ENCODE results near the gene FSTL4.

Gene FSTL4

DNA sequence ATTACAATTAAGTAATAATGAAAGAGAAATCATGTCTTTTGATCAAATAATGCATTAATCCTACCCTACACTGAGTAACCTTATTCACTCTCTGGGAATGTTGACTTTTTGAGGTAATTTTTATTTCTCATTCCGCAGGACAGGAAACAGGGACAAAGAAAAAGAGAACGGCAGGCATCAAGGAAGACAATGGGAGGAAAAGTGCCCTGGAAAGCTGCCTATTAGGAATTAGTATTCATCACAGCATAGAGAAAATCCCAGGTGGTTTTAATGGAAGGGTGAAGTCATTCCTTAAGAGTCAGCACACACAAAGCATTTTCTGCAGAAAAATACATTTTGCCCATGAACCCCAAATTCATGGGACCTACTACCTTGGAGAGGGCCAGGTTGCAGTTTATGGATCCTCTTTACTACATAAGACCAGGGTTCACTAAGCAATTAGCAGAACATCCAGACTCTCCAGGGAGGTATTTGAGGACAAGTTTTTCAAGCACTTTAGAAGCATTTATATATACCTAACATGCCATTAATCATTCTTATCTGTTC, 9.4 kb downstream of the FSTL4 start:
- H3K4me3 ChIP-seq (replicated peaks; ENCODE audit: low read depth, low read length) = no peak overlapping the region
- TF ChIP-seq, protein P1, sequence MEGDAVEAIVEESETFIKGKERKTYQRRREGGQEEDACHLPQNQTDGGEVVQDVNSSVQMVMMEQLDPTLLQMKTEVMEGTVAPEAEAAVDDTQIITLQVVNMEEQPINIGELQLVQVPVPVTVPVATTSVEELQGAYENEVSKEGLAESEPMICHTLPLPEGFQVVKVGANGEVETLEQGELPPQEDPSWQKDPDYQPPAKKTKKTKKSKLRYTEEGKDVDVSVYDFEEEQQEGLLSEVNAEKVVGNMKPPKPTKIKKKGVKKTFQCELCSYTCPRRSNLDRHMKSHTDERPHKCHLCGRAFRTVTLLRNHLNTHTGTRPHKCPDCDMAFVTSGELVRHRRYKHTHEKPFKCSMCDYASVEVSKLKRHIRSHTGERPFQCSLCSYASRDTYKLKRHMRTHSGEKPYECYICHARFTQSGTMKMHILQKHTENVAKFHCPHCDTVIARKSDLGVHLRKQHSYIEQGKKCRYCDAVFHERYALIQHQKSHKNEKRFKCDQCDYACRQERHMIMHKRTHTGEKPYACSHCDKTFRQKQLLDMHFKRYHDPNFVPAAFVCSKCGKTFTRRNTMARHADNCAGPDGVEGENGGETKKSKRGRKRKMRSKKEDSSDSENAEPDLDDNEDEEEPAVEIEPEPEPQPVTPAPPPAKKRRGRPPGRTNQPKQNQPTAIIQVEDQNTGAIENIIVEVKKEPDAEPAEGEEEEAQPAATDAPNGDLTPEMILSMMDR (IDR thresholded peaks at IDR 0.05; ENCODE audit: low read length, missing control alignments) = no peak

DNA sequence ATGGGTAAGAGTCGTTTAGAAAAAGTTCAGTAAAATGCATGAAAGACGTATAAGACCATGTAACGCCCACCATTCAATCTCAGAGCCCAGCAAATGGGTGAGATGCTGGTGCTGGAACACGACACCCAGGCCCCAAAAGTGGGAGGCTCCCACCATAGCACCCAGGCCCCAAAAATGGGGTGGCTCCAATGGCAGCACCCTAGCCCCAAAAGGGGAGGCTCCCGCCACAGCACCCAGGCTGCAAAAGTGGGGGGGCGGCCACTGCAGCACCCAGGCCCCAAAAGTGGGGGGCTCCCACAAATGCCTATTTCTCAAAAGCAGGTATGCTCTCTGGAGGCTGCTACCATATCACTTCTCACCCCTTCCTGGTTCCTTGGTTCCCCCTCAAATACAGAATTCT, 12.7 kb downstream of the FSTL4 start:
- H3K4me3 ChIP-seq (replicated peaks; ENCODE audit: low read depth, low read length) = no peak overlapping the region
- DNase-seq (ENCODE audit: low read depth) = no peak
- TF ChIP-seq, protein P1 (IDR thresholded peaks at IDR 0.05; ENCODE audit: low read length, missing control alignments) = no peak

More for the DNA sequence above, 9.4 kb downstream of the FSTL4 start:
- peak; percentile 7 for DNase-seq (ENCODE audit: low read depth)

- TF ChIP-seq, protein P1 (IDR thresholded peaks at IDR 0.05; ENCODE audit: low read length, missing control alignments) = no peak
- DNase-seq (ENCODE audit: low read depth) = no peak
- H3K4me3 ChIP-seq (replicated peaks; ENCODE audit: low read depth, low read length) = no peak overlapping the region
These were observed 13.3 kb downstream of the FSTL4 start for GRCh38 chr5:133599044-133599443.

DNA sequence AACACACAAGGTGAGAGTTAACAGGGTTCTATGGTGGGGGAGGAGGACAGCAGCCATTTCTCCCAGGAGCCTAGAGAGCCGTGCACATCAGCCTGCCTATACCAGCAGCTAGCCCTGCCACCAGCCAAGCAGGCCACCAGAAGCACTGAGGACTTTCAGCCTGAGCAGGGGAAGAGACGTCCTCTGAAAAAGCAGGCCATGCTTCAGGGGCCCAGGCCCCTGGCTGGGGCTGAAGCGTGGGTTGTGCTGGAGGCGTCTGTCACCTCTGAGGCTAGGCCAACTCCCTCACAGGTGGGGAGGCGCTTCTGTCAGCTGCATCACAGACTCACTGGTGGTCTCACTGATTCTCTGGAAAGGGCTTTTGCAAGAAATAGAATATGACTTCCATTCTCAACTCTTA, 16.3 kb downstream of the FSTL4 start:
- TF ChIP-seq, protein P1 (IDR thresholded peaks at IDR 0.05; ENCODE audit: low read length, missing control alignments) = no peak
- no peak overlapping the region for H3K4me3 ChIP-seq (replicated peaks; ENCODE audit: low read depth, low read length)
- DNase-seq (ENCODE audit: low read depth) = no peak

DNA sequence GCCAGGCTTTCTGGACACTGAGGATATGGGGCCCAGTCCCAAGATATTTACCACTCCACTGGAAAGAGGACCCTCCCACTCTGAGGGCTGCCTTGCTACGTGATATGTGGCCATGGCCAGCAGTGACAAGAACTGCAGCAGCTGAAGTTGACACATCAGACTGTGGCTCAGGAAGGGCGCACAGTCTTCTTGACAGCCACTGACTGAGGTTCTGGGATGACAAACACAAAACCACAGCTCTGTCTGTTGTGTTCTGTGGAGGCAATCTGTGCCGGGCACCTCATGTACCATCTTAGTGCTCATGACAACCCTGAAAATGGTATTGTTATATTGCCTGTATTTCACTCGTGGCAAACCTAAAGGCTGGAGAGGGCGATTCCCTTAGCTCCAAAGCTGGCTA, 16.9 kb downstream of the FSTL4 start:
- TF ChIP-seq, protein P1 (IDR thresholded peaks at IDR 0.05; ENCODE audit: low read length, missing control alignments) = no peak
- no peak for DNase-seq (ENCODE audit: low read depth)
- H3K4me3 ChIP-seq (replicated peaks; ENCODE audit: low read depth, low read length) = no peak overlapping the region

DNA sequence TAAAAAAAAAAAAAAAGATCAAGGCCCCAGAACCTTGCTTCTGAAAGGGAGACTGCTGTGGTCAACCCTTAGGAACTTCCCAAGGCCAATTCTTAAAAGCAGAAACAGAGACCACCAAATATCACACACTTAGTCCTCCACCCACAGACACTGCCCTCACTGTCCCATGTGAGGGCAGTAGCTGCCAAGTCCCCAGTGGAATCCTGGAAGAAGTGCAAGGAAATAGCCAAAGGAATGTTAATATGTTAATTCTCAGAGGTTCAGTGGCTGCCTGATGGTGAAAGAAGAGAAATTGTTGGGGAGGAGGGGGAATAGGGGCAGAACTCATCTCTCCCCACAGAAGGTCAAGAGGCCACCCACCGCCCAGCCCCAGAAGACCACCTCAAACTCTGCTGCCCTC, 23.1 kb downstream of the FSTL4 start:
- no peak for DNase-seq (ENCODE audit: low read depth)
- H3K4me3 ChIP-seq (replicated peaks; ENCODE audit: low read depth, low read length) = no peak overlapping the region
- TF ChIP-seq, protein P1 (IDR thresholded peaks at IDR 0.05; ENCODE audit: low read length, missing control alignments) = no peak

GRCh38 chr5:133582971-133583370, 29.4 kb downstream of the FSTL4 start:
- TF ChIP-seq, protein P1 (IDR thresholded peaks at IDR 0.05; ENCODE audit: low read length, missing control alignments) = no peak
- no peak overlapping the region for H3K4me3 ChIP-seq (replicated peaks; ENCODE audit: low read depth, low read length)

More at GRCh38 chr5:133582971-133583370, 29.4 kb downstream of the FSTL4 start:
- no peak for DNase-seq (ENCODE audit: low read depth)
